Measurements from ENCODE around the gene CDK19.
"Not testable (repeated sequence)": the region's sequence is repeated elsewhere in the genome, so short reads cannot be mapped to it uniquely, and the experiment has no call there.

Gene CDK19

GRCh38 chr6:110776413-110776812 lies 38.9 kb downstream of the CDK19 start:
- DNase-seq, result no peak
- intact Hi-C loops (cut with DNase I), result no loop called here

DNA sequence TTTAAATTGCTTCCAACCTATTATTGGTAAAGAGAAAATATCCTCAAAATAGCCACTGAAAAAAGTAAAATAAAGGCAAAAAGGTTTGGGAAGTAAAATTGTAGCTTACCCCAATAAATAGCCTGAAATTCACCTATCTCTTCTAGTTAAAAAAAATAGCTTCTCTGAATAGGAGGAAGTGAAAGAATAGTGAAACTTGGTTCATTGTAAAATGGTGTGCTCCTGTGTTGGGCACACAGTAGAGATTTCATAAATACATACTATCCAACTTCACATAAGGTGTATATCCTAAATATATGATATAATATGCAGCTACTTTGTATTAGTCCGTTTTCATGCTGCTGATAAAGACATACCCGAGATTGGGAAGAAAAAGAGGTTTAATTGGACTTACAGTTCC lies 45.3 kb downstream of the CDK19 start:
- no peak for DNase-seq
- intact Hi-C loops (cut with DNase I), result no loop called here

DNA sequence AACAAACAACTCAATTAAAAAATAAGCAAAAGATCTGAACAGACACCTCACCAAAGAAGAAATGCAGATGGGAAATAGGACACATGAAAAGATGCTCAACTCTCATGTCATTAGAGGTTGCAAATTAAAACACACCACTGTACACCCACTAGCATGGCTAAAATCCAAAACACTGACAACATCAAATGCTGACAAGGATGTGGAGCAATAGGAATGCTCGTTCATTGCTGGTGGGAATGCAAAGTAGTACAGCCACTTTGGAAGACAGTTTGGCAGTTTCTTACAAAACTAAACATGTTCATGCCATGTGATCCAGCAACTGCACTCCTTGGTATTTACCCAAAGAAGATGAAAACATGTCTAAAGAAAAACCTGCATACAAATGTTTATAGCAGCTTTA lies 47.2 kb downstream of the CDK19 start:
- DNase-seq, result no peak
- intact Hi-C loops (cut with DNase I), result no loop called here

- intact Hi-C loops (cut with DNase I), result no loop called here
- DNase-seq, result no peak
Measured at GRCh38 chr6:110761371-110761770, 53.9 kb downstream of the CDK19 start.

DNA sequence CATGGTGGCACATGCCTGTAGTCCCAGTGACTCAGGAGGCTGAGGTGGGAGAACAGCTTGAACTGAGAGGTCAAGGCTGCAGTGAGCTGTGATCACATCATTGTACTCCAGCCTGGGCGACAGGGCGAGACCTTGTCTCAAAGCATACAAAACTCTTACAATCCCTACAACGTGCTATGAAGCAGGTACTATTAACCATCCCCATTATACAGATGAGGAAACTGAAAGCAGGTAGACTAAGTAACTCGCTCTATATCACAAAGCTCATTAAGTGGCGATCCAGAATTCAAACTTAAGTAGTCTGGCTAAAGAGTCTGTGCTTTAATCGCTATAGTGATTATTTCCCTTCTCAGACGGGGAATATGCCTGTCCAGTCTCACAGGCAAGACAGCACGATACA lies 54.7 kb downstream of the CDK19 start:
- intact Hi-C loops (cut with DNase I), result no loop called here

GRCh38 chr6:110760098-110760497 lies 55.2 kb downstream of the CDK19 start:
- intact Hi-C loops (cut with DNase I), result not testable (repeated sequence)

More for the DNA sequence above, 54.7 kb downstream of the CDK19 start:
- DNase-seq, result no peak

DNA sequence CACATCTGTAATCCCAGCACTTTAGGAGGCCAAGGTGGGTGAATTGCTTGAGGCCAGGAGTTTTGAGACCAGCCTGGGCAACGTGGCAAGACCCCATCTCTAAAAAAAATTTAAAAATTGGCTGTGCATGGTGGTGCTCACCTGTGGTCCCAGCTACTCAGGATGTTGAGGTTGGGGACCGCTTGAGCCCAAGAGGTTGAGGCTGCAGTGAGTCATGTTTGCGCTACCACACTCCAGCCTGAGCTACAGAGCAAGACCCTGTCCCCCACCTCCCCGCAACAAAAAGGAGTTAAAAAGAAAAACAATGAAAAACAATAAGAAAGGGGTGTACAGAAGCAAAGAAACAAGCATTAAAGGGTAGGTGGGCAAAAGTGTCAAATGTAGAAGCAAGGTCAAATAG lies 57.3 kb downstream of the CDK19 start:
- no peak for DNase-seq
- intact Hi-C loops (cut with DNase I), result no loop called here

More at GRCh38 chr6:110760098-110760497, 55.2 kb downstream of the CDK19 start:
- DNase-seq, result not testable (repeated sequence)

DNA sequence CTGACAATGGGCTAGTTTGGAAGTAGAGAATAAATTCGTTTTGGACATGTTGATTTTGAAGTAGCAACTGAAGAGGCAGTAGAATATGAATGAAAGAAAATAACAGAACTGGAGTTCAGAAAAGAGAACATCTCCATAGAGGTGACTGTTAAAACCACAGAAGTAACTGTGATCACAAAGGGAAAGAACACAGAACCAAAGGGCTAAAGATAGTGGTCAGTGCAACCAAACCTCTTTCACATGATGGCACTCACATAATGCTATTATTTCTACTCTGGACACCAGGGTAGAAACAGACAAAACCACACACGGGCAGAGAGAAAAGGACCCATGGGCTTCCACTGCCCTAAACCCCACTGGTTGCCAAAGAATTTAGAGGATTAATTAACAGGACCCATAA lies 58.5 kb downstream of the CDK19 start:
- DNase-seq, result no peak
- intact Hi-C loops (cut with DNase I), result no loop called here

GRCh38 chr6:110755411-110755834 lies 59.8 kb downstream of the CDK19 start:
- no peak for DNase-seq
- intact Hi-C loops (cut with DNase I), result no loop called here

- DNase-seq; intact Hi-C loops (cut with DNase I): not testable (repeated sequence)
Measured at GRCh38 chr6:110753936-110754668, 61.2 kb downstream of the CDK19 start.

DNA sequence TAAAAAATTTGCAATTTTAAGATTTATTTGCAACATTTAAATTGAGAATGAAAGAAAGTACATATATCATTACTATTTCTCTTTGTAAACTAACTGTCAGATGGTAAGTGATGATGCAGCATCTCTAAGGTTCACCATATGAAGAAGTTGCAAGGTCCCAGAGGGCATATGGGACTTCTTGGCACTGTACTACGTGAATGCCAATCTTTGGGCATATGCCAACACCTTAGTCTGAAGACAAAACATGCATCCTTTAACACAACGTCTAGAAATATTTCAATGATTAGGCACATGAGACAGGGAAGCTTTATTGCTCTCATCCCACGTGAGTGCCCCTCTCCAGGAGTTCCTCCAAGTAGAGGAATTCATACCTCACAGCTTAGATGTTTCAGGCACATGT lies 66.8 kb downstream of the CDK19 start:
- no peak for DNase-seq
- intact Hi-C loops (cut with DNase I), result no loop called here

GRCh38 chr6:110746680-110747079 lies 68.6 kb downstream of the CDK19 start:
- no peak for DNase-seq
- intact Hi-C loops (cut with DNase I), result no loop called here

- intact Hi-C loops (cut with DNase I), result no loop called here
- no peak for DNase-seq
Measured at GRCh38 chr6:110744991-110745390, 70.3 kb downstream of the CDK19 start.

GRCh38 chr6:110742552-110742951 lies 72.7 kb downstream of the CDK19 start:
- DNase-seq; intact Hi-C loops (cut with DNase I): not testable (repeated sequence)

DNA sequence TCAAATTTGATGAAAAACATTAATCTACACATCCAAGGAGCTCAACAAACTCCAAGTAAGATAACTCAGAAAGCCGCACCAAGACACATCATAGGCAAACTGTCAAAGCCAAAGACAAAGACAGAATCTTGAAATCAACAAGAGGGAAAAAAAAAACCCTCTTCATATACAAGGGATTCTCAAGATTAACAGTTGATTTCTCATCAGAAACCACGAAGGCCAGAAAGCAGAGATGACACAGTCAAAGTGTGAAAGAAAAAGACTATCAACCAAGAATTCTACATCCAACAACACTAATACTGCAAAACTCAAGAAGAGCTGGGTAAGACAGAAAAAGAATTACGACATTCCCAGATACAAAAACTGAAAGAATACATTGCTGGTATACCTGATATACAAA lies 73.8 kb downstream of the CDK19 start:
- DNase-seq, result no peak
- intact Hi-C loops (cut with DNase I), result no loop called here

GRCh38 chr6:110738899-110739365 lies 76.3 kb downstream of the CDK19 start:
- DNase-seq, result peak in 3 of 42 donors; percentile 5 to 21 (median 17)
- intact Hi-C loops (cut with DNase I), result no loop called here

- intact Hi-C loops (cut with DNase I), result no loop called here
- DNase-seq, result no peak
Measured at GRCh38 chr6:110735666-110736065, 79.6 kb downstream of the CDK19 start.

DNA sequence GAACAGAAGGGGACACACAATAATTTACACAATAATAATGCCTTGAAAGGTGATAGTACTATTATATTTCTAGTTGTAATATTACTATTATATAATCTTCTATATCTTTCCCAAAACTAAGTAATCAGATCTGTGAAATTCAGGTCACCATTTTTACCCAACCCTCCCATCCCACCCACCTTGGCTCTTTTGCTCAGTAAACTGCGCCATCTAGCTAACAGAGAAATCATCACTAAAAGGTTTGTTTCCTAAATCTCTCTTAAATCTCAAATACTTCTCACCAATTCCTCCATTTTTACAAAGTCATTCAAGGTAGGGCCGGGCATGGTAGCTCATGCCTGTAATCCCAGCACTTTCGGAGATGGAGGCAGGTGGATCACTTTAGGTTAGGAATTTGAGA lies 83.4 kb downstream of the CDK19 start:
- no peak for DNase-seq
- intact Hi-C loops (cut with DNase I), result no loop called here

DNA sequence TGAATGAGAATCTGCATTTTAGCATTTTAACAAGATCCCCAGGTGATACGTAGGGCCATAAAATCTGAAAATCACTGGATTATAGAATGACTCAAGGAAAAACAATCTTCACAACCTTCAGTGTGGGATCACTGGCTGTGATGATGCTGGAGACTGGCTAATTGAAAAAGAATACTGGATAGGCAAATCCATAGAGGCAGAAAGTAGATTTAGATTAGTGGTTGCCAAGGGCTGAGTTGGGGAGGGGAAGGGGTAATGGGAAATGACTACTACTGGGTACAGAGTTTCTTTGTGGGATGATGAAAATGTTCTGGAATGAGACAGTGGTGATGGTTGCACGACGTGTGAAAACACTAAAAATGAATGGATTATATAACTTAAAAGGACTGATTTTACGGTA lies 84.1 kb downstream of the CDK19 start:
- no peak for DNase-seq
- intact Hi-C loops (cut with DNase I), result no loop called here

DNA sequence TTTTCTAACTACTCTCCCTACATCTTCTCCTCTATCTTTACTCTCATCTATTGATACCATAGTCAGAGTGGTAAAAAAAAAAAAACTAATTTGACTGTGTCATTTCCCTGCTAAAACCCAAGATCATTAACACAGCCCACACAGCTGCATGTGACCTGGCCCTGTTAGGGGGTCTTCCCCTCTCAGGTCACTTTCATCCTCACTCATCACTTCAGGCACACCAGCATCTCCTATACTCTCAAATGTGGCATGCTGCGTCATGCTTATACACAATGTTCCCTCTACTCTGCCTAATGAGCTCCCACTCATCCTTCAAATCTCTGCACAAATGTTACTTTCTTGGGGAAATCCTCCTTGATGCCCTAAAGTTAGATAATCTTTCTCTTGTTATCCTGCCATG lies 86.8 kb downstream of the CDK19 start:
- peak in 21 of 42 donors; percentile 16 to 73 (median 34) for DNase-seq
- intact Hi-C loops (cut with DNase I), result no loop called here

- intact Hi-C loops (cut with DNase I), result no loop called here
- no peak for DNase-seq
Measured at GRCh38 chr6:110723017-110723416, 92.3 kb downstream of the CDK19 start.

All from head of caudate nucleus (tissue), 42 donors.